Gastroesophageal sphincter (tissue), 4 donors: Measurements from ENCODE around the gene RTN4RL1. TPM values are rescaled to one million over a fixed set of nuclear protein-coding genes. Genes with fewer than 3 reads are reported as not detected.

Source experiments
- ATAC-seq: fragments of 150-250 bp; one replicate; pipeline ENCODE4 v1.9.1; 2016; ENCODE audit warnings: mild to moderate bottlenecking, moderate library complexity
- H3K27ac ChIP-seq, 4 donors: fragments of 200-600 bp; sonication (generic) in 3 of 4; 1 replicate in 3 of 4; 2 replicates in 1 of 4; pipeline ENCODE4 v1.5.1; 2016 to 2019
- H3K27me3 ChIP-seq: fragments of 200-600 bp; sonication (generic); one replicate; pipeline ENCODE4 v1.5.1; 2019
- H3K36me3 ChIP-seq, 2 donors: fragments of 200-600 bp; sonication (generic); one replicate each; pipeline ENCODE4 v1.5.1; 2019; ENCODE audit warnings: control low read depth in 1 of 2
- H3K4me1 ChIP-seq, 3 donors: fragments of 200-600 bp; sonication (generic); 1 replicate in 2 of 3; 2 replicates in 1 of 3; pipeline ENCODE4 v1.5.1; 2016 to 2019; ENCODE audit warnings: control low read depth in 2 of 3
- H3K4me3 ChIP-seq, 2 donors: fragments of 200-600 bp; sonication (generic); one replicate each; pipeline ENCODE4 v1.5.1; 2019; ENCODE audit warnings: mild to moderate bottlenecking in 1 of 2, moderate library complexity in 1 of 2
- H3K9me3 ChIP-seq, 3 donors: fragments of 200-600 bp; sonication (generic); one replicate each; pipeline ENCODE4 v1.5.1; 2017 to 2019; ENCODE audit warnings: control low read depth in 2 of 3
- CTCF ChIP-seq, 4 experiments: fragments of 200-600 bp in 2 of 4; fragments of 450-650 bp in 2 of 4; sonication (generic) in 1 of 4; IDR thresholded peaks; one replicate each; pipeline ENCODE4 v1.5.1; 2017 to 2019; ENCODE audit warnings: antibody characterized with exemption in 4 of 4, mild to moderate bottlenecking in 2 of 4, moderate library complexity in 2 of 4
- EP300 ChIP-seq: sonication (generic); formaldehyde crosslinking; IDR thresholded peaks from one replicate; pipeline ENCODE4 v1.6.1; 2017; ENCODE audit warnings: antibody characterized with exemption, mild to moderate bottlenecking
- POLR2A ChIP-seq, 2 donors: fragments of 450-650 bp; IDR thresholded peaks; one replicate each; pipeline ENCODE4 v1.6.1; 2017; ENCODE audit warnings: antibody characterized with exemption in 2 of 2, mild to moderate bottlenecking in 2 of 2, moderate library complexity in 1 of 2
- POLR2AphosphoS5 ChIP-seq: sonication (generic); formaldehyde crosslinking; IDR thresholded peaks from one replicate; pipeline ENCODE4 v1.6.1; 2017; ENCODE audit warnings: antibody characterized with exemption
- WGBS, 2 donors: methylation state at CpG; one replicate each; pipeline ENCODE4 v1.1.5; 2018; ENCODE audit warnings: low coverage in 1 of 2; 5-methylcytosine and 5-hydroxymethylcytosine counted together
- total RNA-seq, 4 donors: library from RNA; depleted of rRNA; stranded (reverse); fragments of >200 nt; gene quantifications; one replicate each; pipeline ENCODE4 v1.1.0, GENCODE V29; 2016

The RTN4RL1 gene
- total RNA-seq, 4 donors from 2014 or later: 0.58 to 0.81 (median 0.72) TPM; not detected in 1

GRCh38 chr17:2030779-2031163 lies 5.6 kb upstream of the RTN4RL1 start:
- peak overlapping the region in 3 of 4 donors; percentile 72 to 84 (median 82) for H3K27ac ChIP-seq
- 0 to 40% methylated on average over 1 to 3 of the region's 10 CpGs for WGBS, 2 donors
- no peak for TF ChIP-seq EP300
- TF ChIP-seq CTCF (IDR thresholded peaks at IDR 0.05): peak in 3 of 4 experiments; percentile 28 to 49 (median 37)
- H3K4me1 ChIP-seq: peaks cover 0 to 51% (median 15%) of the 10 kb centered on the region in 3 donors
- peaks cover 39% of the 10 kb centered on the region for H3K27me3 ChIP-seq
- no peak for ATAC-seq
- peak overlapping the region; percentile 88 to 98 for H3K4me3 ChIP-seq
- H3K9me3 ChIP-seq: no peaks in the 10 kb centered on the region
- peaks cover 0 to 22% of the 10 kb centered on the region in 2 donors for H3K36me3 ChIP-seq

- peaks cover 0 to 58% (median 20%) of the 10 kb centered on the region in 3 donors for H3K4me1 ChIP-seq
These were observed 5.0 kb upstream of the RTN4RL1 start, which contains the start of gene DPH1 for GRCh38 chr17:2029911-2030778. DPH1 (plus strand) TSS chr17:2030153; CDS start chr17:2030170, 17 bp downstream.

GRCh38 chr17:2028737-2029136 lies 3.6 kb upstream of the RTN4RL1 start:
- Histone ChIP-seq H3K9me3 (no peaks in the 10 kb centered on the region), H3K4me1 (peaks cover 0 to 66% (median 34%) of the 10 kb centered on the region in 3 donors), H3K27me3 (peaks cover 59% of the 10 kb centered on the region), H3K4me3 (no peak overlapping the region), H3K36me3 (peaks cover 0 to 5% of the 10 kb centered on the region in 2 donors), H3K27ac (no peak overlapping the region)
- ATAC-seq: no peak
- no peak for TF ChIP-seq POLR2AphosphoS5
- no peak for TF ChIP-seq CTCF (IDR thresholded peaks at IDR 0.05)
- no peak for TF ChIP-seq POLR2A (IDR thresholded peaks at IDR 0.05)
- TF ChIP-seq EP300: no peak
- no CpG with 5 or more reads among the region's 6 CpGs for WGBS, 2 donors

More at GRCh38 chr17:2029911-2030778, 5.0 kb upstream of the RTN4RL1 start, which contains the start of gene DPH1:
- Histone ChIP-seq H3K4me3 (peak within 1 kb of the TSS; percentile 88 to 98), H3K27me3 (peaks cover 45% of the 10 kb centered on the region), H3K36me3 (peaks cover 0 to 15% of the 10 kb centered on the region in 2 donors), H3K27ac (peak within 1 kb of the TSS; percentile 17 to 84 (median 77)), H3K9me3 (no peaks in the 10 kb centered on the region)
- TF ChIP-seq POLR2A (IDR thresholded peaks at IDR 0.05) (peak; percentile 48 to 54), CTCF (IDR thresholded peaks at IDR 0.05) (no peak), POLR2AphosphoS5 (peak; percentile 78)
- 0% methylated on average over 4 of the region's 59 CpGs; no CpG with 5 or more reads in 1 of the 2 donors for WGBS, 2 donors
- peak; percentile 86 for ATAC-seq

- ATAC-seq: no peak
- WGBS, 2 donors: 80% methylated on average over 1 of the region's 5 CpGs; no CpG with 5 or more reads in 1 of the 2 donors
- no peak for TF ChIP-seq EP300
- TF ChIP-seq POLR2AphosphoS5: no peak
- no peak for TF ChIP-seq CTCF (IDR thresholded peaks at IDR 0.05)
- H3K4me1 ChIP-seq: peaks cover 0 to 66% (median 36%) of the 10 kb centered on the region in 3 donors
- H3K9me3 ChIP-seq: no peaks in the 10 kb centered on the region
- H3K4me3 ChIP-seq: no peak overlapping the region
- H3K36me3 ChIP-seq: peaks cover 0 to under 1% of the 10 kb centered on the region in 2 donors
- peaks cover 64% of the 10 kb centered on the region for H3K27me3 ChIP-seq
- H3K27ac ChIP-seq: no peak overlapping the region
These were observed 3.1 kb upstream of the RTN4RL1 start for GRCh38 chr17:2028234-2028614.
